ENCODE data around the gene P2RX1. TPM values are rescaled to one million over a fixed set of nuclear protein-coding genes. Genes with fewer than 3 reads are reported as not detected.

P2RX1 gene
- total RNA-seq, 1 donor from 2014 or later = 0.16 TPM

- no peak for ATAC-seq
- intact Hi-C loops (cut with DNase I) = loop anchor here (2.0 to 5.0 kb wide), 3 partner anchors 46 to 174 kb away; no protein-coding TSS in a partner anchor
- DNase-seq (ENCODE audit: missing footprints) = no peak
Measured at GRCh38 chr17:3912827-3913226, 3.4 kb downstream of the P2RX1 start.

DNA sequence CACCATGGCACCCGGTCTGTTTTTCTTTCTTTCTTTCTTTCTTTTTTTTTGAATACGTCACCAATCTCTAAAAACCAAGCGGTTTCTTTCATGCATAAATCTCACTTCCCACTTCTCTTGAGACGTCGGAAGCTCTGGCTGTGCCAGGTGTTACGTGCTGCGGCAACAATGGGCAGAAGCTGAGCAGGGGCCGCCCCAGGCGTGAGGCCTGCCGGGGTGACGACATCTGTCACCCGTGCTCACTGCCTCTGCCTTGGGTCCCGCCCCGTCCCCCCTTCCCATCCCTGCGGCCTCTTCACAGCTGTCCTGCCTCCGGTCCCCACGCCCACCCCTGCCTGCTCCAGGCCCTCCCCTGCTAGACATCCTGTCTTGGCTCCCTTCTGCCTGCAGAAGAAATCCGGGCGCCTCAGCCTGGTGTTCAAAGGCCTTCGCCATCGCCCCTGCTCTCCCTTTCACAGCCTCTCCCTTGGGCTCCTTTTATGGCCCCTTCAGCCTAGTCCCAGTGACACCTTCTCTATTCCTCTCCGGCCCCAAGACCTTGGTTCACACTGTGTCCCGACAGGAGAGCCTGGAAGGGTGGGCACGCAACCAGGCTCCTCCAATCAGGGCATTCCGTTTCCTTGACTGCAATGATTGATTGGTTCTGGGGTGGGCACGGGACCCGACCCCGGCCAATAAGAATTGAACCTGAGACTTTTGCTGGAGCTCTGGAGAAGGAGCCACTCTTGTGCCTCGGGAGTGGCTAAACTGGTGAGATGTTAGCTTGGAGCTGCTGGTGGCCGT, 4.8 kb downstream of the P2RX1 start:
- intact Hi-C loops (cut with DNase I) = loop anchor here (2.0 to 5.0 kb wide), 3 partner anchors 44 to 173 kb away; no protein-coding TSS in a partner anchor
- DNase-seq (ENCODE audit: missing footprints) = no peak

DNA sequence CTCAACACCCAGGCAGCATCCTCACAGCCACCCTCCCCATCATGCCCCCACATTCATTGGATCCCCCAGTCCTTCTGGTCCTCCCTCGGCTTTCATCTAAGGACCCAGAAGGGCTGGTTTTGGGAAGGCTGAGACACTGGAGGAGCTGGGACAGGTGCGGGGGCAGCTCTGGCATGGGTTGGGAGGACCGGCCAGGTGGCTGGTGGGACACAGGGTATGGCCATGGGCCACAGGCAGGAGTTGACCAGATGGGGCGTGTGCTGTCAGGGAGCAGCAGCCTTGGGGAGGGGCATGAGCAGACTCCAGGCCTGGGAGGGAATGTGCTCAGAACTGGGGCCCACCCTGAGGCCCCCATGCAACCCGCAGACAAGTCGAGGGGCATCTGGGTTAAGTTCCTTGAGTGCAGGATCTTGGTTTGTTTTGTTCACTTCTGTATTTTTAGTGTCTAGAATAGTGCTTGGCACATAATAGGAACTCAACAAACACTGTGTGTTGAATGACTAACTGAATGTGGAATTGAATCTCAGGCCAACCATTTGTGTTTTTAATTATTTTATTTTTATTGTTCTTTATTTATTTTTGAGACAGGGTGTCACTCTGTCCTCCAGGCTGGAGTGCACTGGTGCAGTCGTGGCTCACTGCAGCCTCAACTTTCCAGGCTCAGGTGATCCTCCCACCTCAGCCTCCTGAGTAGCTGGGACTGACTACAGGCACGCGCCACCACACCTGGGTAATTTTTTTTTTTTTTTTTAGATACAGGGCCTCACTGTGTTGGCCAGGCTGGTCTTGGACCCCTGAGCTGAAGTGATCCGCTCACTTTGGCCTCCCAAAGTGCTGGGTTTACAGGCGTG, 5.6 kb downstream of the P2RX1 start:
- intact Hi-C loops (cut with DNase I) = loop anchor here (5.0 kb wide), 2 partner anchors 43 to 167 kb away; no protein-coding TSS in a partner anchor
- DNase-seq (ENCODE audit: missing footprints) = no peak
- no peak for ATAC-seq

More for the DNA sequence above, 4.8 kb downstream of the P2RX1 start:
- no peak for ATAC-seq

DNA sequence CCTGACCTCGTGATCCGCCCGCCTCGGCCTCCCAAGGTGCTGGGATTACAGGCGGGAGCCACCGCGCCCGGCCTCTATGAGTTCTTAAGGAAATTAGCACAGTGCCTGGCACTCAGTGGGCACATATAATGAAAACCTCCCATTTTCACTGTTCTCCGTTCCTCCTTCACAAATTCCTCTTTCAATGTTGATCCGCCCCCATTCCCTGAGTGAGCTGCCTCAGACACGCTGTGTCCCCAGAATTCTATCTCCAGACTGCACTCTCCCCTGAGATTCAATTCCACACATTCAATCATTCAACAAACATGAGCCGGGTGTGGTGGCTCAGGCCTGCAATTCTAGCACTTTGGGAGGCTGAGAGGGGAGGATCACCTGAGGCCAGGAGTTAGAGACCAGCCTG, 7.0 kb downstream of the P2RX1 start:
- DNase-seq (ENCODE audit: missing footprints) (no peak), ATAC-seq (no peak)
- intact Hi-C loops (cut with DNase I) = no loop called here

GRCh38 chr17:3907483-3908216, 8.6 kb downstream of the P2RX1 start:
- intact Hi-C loops (cut with DNase I) = no loop called here
- DNase-seq (ENCODE audit: missing footprints) = no peak
- no peak for ATAC-seq

GRCh38 chr17:3906881-3907280, 9.4 kb downstream of the P2RX1 start:
- DNase-seq (ENCODE audit: missing footprints) (no peak), ATAC-seq (no peak)
- intact Hi-C loops (cut with DNase I) = no loop called here

- ATAC-seq (no peak), DNase-seq (ENCODE audit: missing footprints) (no peak)
- intact Hi-C loops (cut with DNase I) = no loop called here
Measured at GRCh38 chr17:3905017-3905520, 11.2 kb downstream of the P2RX1 start.

GRCh38 chr17:3904501-3904900, 11.8 kb downstream of the P2RX1 start:
- no peak for DNase-seq (ENCODE audit: missing footprints)
- intact Hi-C loops (cut with DNase I) = no loop called here
- ATAC-seq = no peak

GRCh38 chr17:3903881-3904290, 12.4 kb downstream of the P2RX1 start:
- DNase-seq (ENCODE audit: missing footprints) = no peak
- intact Hi-C loops (cut with DNase I) = no loop called here
- peak; percentile 8 for ATAC-seq

DNA sequence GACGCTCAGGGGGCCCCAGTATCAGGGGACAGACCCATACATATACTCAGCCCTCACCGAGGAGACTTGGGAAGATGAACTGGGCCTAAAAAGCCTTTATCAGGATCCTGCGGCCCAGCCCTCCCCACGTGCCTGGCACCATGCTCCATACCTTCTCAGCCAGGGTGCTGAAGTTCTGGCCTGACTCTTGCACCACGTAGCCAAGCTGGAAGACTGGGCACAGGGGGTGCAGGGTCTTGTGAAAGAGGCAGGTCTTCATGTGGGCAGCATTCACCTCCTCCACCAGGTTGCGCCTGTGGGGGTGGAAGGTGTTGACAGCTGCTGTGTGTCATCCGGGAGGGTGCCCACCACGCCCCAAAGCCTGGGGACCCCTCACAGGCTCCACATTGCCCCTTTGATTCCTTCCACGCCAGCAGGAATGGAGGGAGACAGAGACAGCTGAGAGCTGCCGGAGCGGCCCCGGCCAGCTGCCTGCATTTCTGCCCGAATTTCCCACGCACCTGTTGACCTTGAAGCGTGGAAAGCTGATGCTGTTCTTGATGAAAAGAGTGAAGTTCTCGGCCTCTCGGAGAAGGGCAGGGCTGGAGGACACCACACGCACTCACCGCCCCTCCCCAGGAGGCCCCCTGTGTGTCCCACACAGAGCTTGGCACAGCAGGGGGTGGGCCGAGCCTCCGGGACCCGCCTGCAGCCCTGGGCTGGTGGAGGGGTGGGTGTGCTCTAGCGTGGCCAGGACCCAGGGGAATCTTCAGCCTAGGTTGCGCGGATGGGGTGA, 13.0 kb downstream of the P2RX1 start:
- no peak for ATAC-seq
- intact Hi-C loops (cut with DNase I) = no loop called here
- no peak for DNase-seq (ENCODE audit: missing footprints)

GRCh38 chr17:3900646-3901045, 15.6 kb downstream of the P2RX1 start:
- DNase-seq (ENCODE audit: missing footprints) (no peak), ATAC-seq (no peak)
- intact Hi-C loops (cut with DNase I) = no loop called here

GRCh38 chr17:3897731-3898130, 18.5 kb downstream of the P2RX1 start:
- ATAC-seq (no peak), DNase-seq (ENCODE audit: missing footprints) (no peak)
- intact Hi-C loops (cut with DNase I) = no loop called here

GRCh38 chr17:3896968-3897235, 19.4 kb downstream of the P2RX1 start:
- intact Hi-C loops (cut with DNase I) = no loop called here
- ATAC-seq = no peak
- DNase-seq (ENCODE audit: missing footprints) = no peak

DNA sequence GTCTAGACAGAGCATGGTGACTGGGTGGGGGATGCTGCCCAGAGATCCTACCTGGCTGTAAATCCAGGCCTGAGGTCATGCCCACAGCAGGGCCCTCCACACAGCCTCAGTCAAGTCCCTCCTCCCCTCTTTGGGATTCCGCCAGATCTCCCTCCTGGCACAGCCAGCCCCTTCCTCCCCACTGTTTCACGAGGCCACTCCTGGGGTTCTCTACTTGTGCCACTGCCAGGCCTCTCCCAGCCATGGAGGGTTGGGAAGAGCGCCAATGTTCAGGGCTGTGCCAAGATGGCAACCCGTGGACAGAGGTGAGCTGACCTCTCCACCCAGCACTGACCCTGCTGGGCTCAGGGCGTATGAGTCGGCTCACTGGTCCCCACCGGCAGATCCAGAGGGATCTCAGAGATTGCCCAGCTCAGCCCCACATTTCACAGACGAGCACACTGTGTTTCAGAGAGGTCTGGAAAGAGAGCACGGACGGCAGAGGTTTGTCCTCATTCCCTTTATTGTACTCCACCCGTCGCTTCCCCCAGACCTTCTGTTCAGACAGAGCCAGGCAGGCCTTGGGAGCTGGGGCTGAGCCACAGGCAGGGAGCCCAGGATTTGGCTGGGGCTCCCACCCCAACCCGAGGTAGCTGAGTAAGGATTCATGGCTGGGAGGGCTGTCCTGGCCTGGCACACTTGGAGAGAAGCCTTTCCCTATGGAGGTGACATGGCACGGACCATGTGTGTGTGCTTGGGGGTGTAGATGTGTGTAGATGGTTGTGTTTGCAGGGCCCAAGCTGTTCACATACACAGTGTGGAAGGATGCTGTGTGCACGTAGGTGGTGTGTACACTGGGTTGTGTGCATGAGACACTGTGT, 19.9 kb downstream of the P2RX1 start:
- intact Hi-C loops (cut with DNase I) = no loop called here
- ATAC-seq = no peak
- DNase-seq (ENCODE audit: missing footprints) = no peak

- DNase-seq (ENCODE audit: missing footprints) (no peak), ATAC-seq (no peak)
- intact Hi-C loops (cut with DNase I) = no loop called here
Measured at GRCh38 chr17:3895354-3895753, 20.9 kb downstream of the P2RX1 start.

DNA sequence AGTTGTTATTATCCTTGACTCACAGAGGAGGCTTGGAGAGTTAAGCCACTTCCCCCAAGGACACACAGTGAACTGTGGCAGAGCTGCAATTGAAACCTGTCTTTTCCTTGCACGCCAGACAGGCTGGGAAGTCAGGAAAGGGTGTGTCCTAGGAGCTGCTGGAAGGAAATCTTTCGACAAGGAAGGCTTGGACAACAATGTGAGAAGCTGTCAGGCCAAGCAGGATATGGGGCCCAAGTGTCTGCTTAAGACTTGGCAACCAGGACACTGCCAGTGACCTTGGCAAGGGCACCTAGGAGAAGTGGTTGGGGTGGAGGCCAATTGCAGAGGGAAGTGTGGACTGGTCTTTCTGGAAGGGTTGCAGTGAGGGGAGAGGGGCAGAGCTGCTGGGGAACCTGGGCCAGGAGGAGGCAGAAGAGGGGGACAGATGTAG, 21.3 kb downstream of the P2RX1 start:
- no peak for DNase-seq (ENCODE audit: missing footprints)

GRCh38 chr17:3894188-3894587, 22.1 kb downstream of the P2RX1 start:
- DNase-seq (ENCODE audit: missing footprints) = no peak
- intact Hi-C loops (cut with DNase I) = no loop called here
- no peak for ATAC-seq

More for the DNA sequence above, 21.3 kb downstream of the P2RX1 start:
- intact Hi-C loops (cut with DNase I) = no loop called here
- ATAC-seq = no peak

DNA sequence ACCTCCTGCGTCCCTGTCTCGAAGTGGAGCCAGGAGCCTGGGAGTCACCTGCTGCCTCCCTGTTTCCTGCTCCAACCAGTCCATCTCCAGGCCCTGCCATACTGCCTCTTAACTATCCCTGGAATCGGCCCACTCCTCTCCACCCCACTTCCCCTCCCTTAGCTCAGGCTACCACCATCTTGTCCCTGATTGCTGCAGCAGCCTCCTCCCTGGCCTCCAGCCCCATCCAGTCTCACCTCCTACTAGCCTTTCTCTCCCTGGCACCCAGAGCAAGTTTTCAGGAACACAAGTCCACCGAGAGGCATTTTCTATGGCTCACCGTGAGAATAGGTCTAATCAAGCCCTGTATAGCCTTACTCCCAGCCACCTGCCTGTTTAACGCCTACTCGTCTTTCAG, 22.5 kb downstream of the P2RX1 start:
- DNase-seq (ENCODE audit: missing footprints) = no peak
- no peak for ATAC-seq

More for the DNA sequence above, 22.5 kb downstream of the P2RX1 start:
- intact Hi-C loops (cut with DNase I) = no loop called here
